ENCODE results near the gene PRM1. TPM values are rescaled to one million over a fixed set of nuclear protein-coding genes. Genes with fewer than 3 reads are reported as not detected.

PRM1 gene
- total and polyA plus RNA-seq, 2 of the 13 experiments (the other 11 are each of a cell fraction or from before 2014, with no cell fraction given), result not detected

DNA sequence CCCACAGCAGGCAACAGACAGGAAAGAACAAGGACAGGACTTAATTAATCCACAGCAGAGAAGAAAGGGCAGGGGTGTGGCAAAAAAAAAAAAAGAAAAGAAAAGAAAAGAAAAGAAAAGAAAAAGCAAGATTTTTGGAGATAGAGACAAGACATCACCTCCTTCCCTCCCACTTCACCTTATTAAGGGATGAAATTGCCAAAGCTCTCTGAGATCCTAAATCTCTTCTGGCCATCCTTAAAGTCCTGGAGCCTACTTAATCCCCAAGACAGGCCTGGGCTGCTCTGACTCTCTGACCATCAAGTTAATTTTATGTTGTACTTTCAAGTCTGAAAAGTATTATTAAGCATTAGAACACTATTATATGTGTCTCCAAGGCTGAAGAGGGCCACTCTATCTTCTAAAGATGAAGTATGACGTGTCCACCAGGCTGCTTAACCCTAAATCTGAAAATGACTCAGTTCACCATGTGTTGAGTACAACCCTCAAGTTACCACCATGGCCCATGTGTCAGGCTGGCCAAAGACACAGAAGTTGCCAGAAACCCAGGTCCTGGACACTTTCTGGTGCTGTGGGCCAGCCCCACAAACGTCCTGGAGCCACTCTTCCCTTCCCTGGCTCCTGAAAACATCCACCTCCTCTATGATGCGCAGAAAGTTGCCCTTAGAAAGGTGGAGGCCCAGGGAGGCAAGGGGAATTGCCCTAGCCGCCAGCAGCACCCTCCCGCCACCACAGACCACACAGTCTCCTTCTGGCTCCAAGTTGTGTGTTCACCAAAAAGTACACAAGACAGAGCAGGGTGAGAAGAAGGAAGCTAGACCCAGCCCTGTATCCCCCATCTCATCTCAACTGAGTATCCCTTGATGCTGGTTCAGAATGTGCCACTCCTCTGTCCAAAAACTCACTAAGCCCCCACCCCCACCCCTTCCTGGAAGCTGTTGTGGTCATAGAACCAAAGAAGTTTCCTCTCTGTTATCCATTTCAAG lies 27.8 kb downstream of the PRM1 start:
- intact Hi-C loops (cut with micrococcal nuclease; ENCODE audit: unreplicated experiment) (loop anchor here (1.0 kb wide), 1 partner anchor 282 kb away; no protein-coding TSS in a partner anchor), in situ Hi-C loops (cut with HindIII; ENCODE audit: extremely low pct_ligation_motif_present, low pct_unique_long_range_greater_than_20kb) (no loop called here)
- no peak for DNase-seq (ENCODE audit: low spot score)
- CTCF ChIA-PET (ENCODE audit: low intra/inter-chr PET ratio, low total read pairs), result interaction anchor here (5.2 kb wide), 1 partner anchor 103 kb away, joined by 38 read pairs; no protein-coding TSS in a partner anchor
- H3K4me3 ChIP-seq (replicated peaks in 1 of 3; ENCODE audit: insufficient read depth in 1 of 3, low read depth in 2 of 3, low read length in 3 of 3), result peak overlapping the region; percentile 60 to 95 (median 87)
- no TSS peak for BruUV-seq (replicated peaks)
- FAIRE-seq, result peak; percentile 4
- no peak overlapping the region for H2AFZ ChIP-seq (ENCODE audit: low read length)
- H3K4me2 ChIP-seq (ENCODE audit: low read depth, low read length), result peak overlapping the region; percentile 85
- no peaks in the 10 kb centered on the region; a peak in 1 of 5 replicates for H3K27me3 ChIP-seq (ENCODE audit: control insufficient read depth in 1 of 2, insufficient read depth in 2 of 2, low read length in 2 of 2)
- WGBS (ENCODE audit: low lambda C conversion rate), result 88% methylated on average over 5 of the region's 5 CpGs
- no peaks in the 10 kb centered on the region for H3K9me3 ChIP-seq (ENCODE audit: low read length)
- H3K36me3 ChIP-seq (replicated peaks in 1 of 2; ENCODE audit: control insufficient read depth in 1 of 2, insufficient read depth in 2 of 2, low read length in 2 of 2), result peaks cover 2 to 8% of the 10 kb centered on the region in 2 experiments; a peak in 4 of 5 replicates
- H4K20me1 ChIP-seq (ENCODE audit: insufficient read depth, low read length), result peaks cover 47% of the 10 kb centered on the region
- no peak for ATAC-seq
- H3K79me2 ChIP-seq (ENCODE audit: insufficient read depth, low read length), result peaks cover 28% of the 10 kb centered on the region
- H3K27ac ChIP-seq (ENCODE audit: extremely low read length, insufficient read depth, low read length), result no peak overlapping the region
- POLR2A ChIA-PET, result interaction anchor here (0.7 to 9.0 kb wide), 17 partner anchors 9 to 309 kb away, joined by 3 to 351 read pairs (median 9); partner anchors contain the start of genes CLEC16A, PRM1, PRM2 and PRM3
- peaks cover 74% of the 10 kb centered on the region for H3K4me1 ChIP-seq (ENCODE audit: insufficient read depth, low read length)
- 0 out of 2 replicates have a peak overlapping the region, but pooled peaks have one; percentile 11 for H3K9ac ChIP-seq (ENCODE audit: insufficient read depth, low read depth, low read length)
- TF ChIP-seq SAFB2 (CRISPR knock-in tag; IDR thresholded peaks at IDR 0.05; ENCODE audit: borderline replicate concordance, low read depth), result 0 out of 2 replicates have a peak, but pooled peaks have one; percentile 11
- TF ChIP-seq SIN3A (IDR thresholded peaks at IDR 0.05; ENCODE audit: borderline replicate concordance, low read depth, low read length), result 0 out of 2 replicates have a peak, but pooled peaks have one; percentile 52
- peak; percentile 91 for TF ChIP-seq RBM22 (optimal IDR thresholded peaks at IDR 0.05; ENCODE audit: low read length)
- 0 out of 2 replicates have a peak, but pooled peaks have one; percentile 10 for TF ChIP-seq ZMYM4 (CRISPR knock-in tag; IDR thresholded peaks at IDR 0.05)
- peak; percentile 68; the same call in 1 of the 2 replicates for TF ChIP-seq ZNF83 (CRISPR knock-in tag; IDR thresholded peaks at IDR 0.05; ENCODE audit: borderline replicate concordance)
- TF ChIP-seq PHF5A (CRISPR knock-in tag; IDR thresholded peaks at IDR 0.05; ENCODE audit: low read depth, unreplicated experiment), result no peak
- TF ChIP-seq, protein P1, sequence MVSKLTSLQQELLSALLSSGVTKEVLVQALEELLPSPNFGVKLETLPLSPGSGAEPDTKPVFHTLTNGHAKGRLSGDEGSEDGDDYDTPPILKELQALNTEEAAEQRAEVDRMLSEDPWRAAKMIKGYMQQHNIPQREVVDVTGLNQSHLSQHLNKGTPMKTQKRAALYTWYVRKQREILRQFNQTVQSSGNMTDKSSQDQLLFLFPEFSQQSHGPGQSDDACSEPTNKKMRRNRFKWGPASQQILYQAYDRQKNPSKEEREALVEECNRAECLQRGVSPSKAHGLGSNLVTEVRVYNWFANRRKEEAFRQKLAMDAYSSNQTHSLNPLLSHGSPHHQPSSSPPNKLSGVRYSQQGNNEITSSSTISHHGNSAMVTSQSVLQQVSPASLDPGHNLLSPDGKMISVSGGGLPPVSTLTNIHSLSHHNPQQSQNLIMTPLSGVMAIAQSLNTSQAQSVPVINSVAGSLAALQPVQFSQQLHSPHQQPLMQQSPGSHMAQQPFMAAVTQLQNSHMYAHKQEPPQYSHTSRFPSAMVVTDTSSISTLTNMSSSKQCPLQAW (CRISPR knock-in tag; IDR thresholded peaks at IDR 0.05), result peak; percentile 57; the same call in 1 of the 2 replicates
- TF ChIP-seq ZC3H13 (CRISPR knock-in tag; IDR thresholded peaks at IDR 0.05), result peak; percentile 94
- TF ChIP-seq KLF9 (CRISPR knock-in tag; IDR thresholded peaks at IDR 0.05; ENCODE audit: low read depth), result no peak
- 0 out of 2 replicates have a peak, but pooled peaks have one; percentile 24 for TF ChIP-seq ZNF333 (CRISPR knock-in tag; IDR thresholded peaks at IDR 0.05; ENCODE audit: borderline replicate concordance)
- TF ChIP-seq, protein P2, sequence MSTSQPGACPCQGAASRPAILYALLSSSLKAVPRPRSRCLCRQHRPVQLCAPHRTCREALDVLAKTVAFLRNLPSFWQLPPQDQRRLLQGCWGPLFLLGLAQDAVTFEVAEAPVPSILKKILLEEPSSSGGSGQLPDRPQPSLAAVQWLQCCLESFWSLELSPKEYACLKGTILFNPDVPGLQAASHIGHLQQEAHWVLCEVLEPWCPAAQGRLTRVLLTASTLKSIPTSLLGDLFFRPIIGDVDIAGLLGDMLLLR (CRISPR knock-in tag; IDR thresholded peaks at IDR 0.05), result peak; percentile 37; the same call in 1 of the 2 replicates
- TF ChIP-seq ADNP (CRISPR knock-in tag; IDR thresholded peaks at IDR 0.05), result no peak
- peak; percentile 85; the same call in 1 of the 2 replicates for TF ChIP-seq SRY (CRISPR knock-in tag; IDR thresholded peaks at IDR 0.05)
- TF ChIP-seq ZNF543 (CRISPR knock-in tag; IDR thresholded peaks at IDR 0.05), result no peak
- TF ChIP-seq ZFX (CRISPR knock-in tag; IDR thresholded peaks at IDR 0.05; ENCODE audit: low read depth), result peak; percentile 4; the same call in 1 of the 2 replicates
- TF ChIP-seq ZNF614 (CRISPR knock-in tag; IDR thresholded peaks at IDR 0.05; ENCODE audit: borderline replicate concordance), result 0 out of 2 replicates have a peak, but pooled peaks have one; percentile 6
- TF ChIP-seq ZNF607 (CRISPR knock-in tag; IDR thresholded peaks at IDR 0.05; ENCODE audit: borderline replicate concordance), result peak; percentile 30; the same call in 1 of the 2 replicates
